Naive thymus-derived CD8-positive, alpha-beta T cell (primary cell): ENCODE data around the gene DNER. TPM values are rescaled to one million over a fixed set of nuclear protein-coding genes. Genes with fewer than 3 reads are reported as not detected.
"Not testable (repeated sequence)": the region's sequence is repeated elsewhere in the genome, so short reads cannot be mapped to it uniquely, and the experiment has no call there.

ENCODE experiments used
- ATAC-seq, 2 donors: fragments of 150-1000 bp; cut with Tn5 transposase in 1 of 2; sonication (Bioruptor Pico), chemical (Tn5 transposase) in 1 of 2; 1 replicate in 1 of 2; 2 replicates in 1 of 2; pipeline ENCODE4 v1.10.0; 2021; ENCODE audit warnings: mild to moderate bottlenecking in 2 of 2, moderate library complexity in 2 of 2
- POLR2A ChIA-PET: fragments of 350-600 bp; sonication (Branson Sonifier 250); formaldehyde crosslinking; loops from one replicate; lab custom pipeline; 2021; ENCODE audit warnings: antibody characterized with exemption; lab: Charles Lee
- DNase-seq, 10 donors: peaks; one replicate each; pipeline versions ENCODE4 v3.0.0 to v3.0.0-alpha.2; 2020 to 2022
- H3K27ac Mint-ChIP-seq, 10 donors: one replicate each; pipeline ENCODE4 v1.8.0; 2020 to 2022; ENCODE audit warnings: mild to moderate bottlenecking in 10 of 10, mixed read lengths in 10 of 10, moderate library complexity in 4 of 10, inconsistent platforms in 1 of 10
- H3K27me3 Mint-ChIP-seq, 5 donors: one replicate each; pipeline ENCODE4 v1.8.0; 2021 to 2022; ENCODE audit warnings: mixed read lengths in 5 of 5
- H3K36me3 Mint-ChIP-seq, 3 donors: one replicate each; pipeline ENCODE4 v1.8.0; 2020 to 2022; ENCODE audit warnings: mixed read lengths in 3 of 3, mild to moderate bottlenecking in 2 of 3, inconsistent platforms in 1 of 3
- H3K4me1 Mint-ChIP-seq, 4 donors: one replicate each; pipeline ENCODE4 v1.8.0; 2021 to 2022; ENCODE audit warnings: mixed read lengths in 4 of 4
- H3K4me3 Mint-ChIP-seq, 10 donors: one replicate each; pipeline ENCODE4 v1.8.0; 2020 to 2022; ENCODE audit warnings: mild to moderate bottlenecking in 10 of 10, mixed read lengths in 10 of 10, moderate library complexity in 6 of 10, inconsistent platforms in 1 of 10
- H3K9me3 Mint-ChIP-seq, 9 donors: one replicate each; pipeline ENCODE4 v1.8.0; 2020 to 2022; ENCODE audit warnings: mixed read lengths in 9 of 9, mild to moderate bottlenecking in 3 of 9, inconsistent platforms in 1 of 9, moderate library complexity in 1 of 9
- polyA plus RNA-seq, 3 donors: library from polyadenylated mRNA; unstranded; fragments of 300-500 nt; fragmentation: Illumina TruSeq; gene quantifications; one replicate each; pipeline ENCODE4 v1.2.3, GENCODE V29; 2021
- total RNA-seq, 8 experiments: library from RNA in 2 of 8; stranded (reverse) in 2 of 8; gene quantifications; one replicate each; pipeline ENCODE4 v1.2.3 and lab custom pipeline; 2021 to 2026

DNER gene
- total and polyA plus RNA-seq, 5 experiments from 2014 or later = not detected

DNA sequence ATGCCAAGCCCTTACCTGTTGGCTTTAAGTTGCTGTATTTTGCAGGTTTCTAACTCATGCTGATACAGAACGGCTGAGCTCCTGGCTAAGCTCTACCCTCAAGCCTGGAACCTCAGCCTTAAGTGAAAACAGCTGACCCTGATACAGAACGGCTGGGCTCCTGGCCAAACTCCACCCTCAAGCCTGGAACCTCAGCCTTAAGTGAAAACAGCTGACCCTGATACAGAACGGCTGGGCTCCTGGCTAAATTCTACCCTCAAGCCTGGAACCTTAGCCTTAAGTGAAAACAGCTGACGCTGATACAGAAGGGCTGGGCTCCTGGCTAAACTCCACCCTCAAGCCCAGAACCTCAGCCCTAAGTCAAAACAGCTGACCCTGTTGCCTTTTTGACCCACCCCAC, 17.6 kb upstream of the DNER start:
- H3K36me3 Mint-ChIP-seq = peaks cover under 1 to 2% (median 2%) of the 10 kb centered on the region in 3 donors
- H3K4me3 Mint-ChIP-seq = no peak overlapping the region
- H3K4me1 Mint-ChIP-seq = peaks cover 0 to 2% (median 0%) of the 10 kb centered on the region in 4 donors
- ATAC-seq (no peak), DNase-seq (no peak)
- POLR2A ChIA-PET = no interaction called here
- peaks cover 0 to 7% (median 0%) of the 10 kb centered on the region in 5 donors for H3K27me3 Mint-ChIP-seq
- peaks cover under 1 to 6% (median 2%) of the 10 kb centered on the region in 9 donors for H3K9me3 Mint-ChIP-seq
- H3K27ac Mint-ChIP-seq = no peak overlapping the region

GRCh38 chr2:229731363-229731762, 17.0 kb upstream of the DNER start:
- H3K27me3 Mint-ChIP-seq = peaks cover 0 to 9% (median 0%) of the 10 kb centered on the region in 5 donors
- POLR2A ChIA-PET = no interaction called here

DNA sequence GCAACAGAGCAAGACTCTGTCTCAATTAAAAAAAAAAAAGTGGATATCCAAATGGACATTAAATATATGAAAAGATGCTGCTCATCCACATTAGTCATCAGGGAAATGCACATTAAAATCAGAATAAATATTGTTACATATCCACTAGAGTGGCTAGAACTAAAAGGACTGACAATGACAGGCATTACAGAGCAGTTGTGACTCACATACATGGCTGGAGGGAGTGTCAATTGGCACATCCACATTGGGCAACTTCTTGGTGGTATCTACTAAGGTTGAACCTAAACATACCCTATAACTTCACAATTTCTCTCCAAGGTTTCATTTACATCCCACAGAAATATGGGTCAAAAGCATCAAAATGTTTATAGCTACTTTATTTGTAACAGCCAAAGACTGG, 14.0 kb upstream of the DNER start:
- Mint-ChIP-seq H3K9me3 (no peaks in the 10 kb centered on the region), H3K36me3 (no peaks in the 10 kb centered on the region), H3K27ac (no peak overlapping the region), H3K4me1 (no peaks in the 10 kb centered on the region), H3K4me3 (no peak overlapping the region), H3K27me3 (peaks cover 0 to 9% (median 0%) of the 10 kb centered on the region in 5 donors)
- POLR2A ChIA-PET = interaction anchor here (0.6 kb wide), 1 partner anchor 18 kb away, joined by 3 read pairs; no protein-coding TSS in a partner anchor
- DNase-seq (no peak), ATAC-seq (no peak)

More at GRCh38 chr2:229731363-229731762, 17.0 kb upstream of the DNER start:
- H3K9me3 Mint-ChIP-seq = peaks cover 0 to 4% (median 0%) of the 10 kb centered on the region in 9 donors
- no peak for DNase-seq
- no peak for ATAC-seq
- peak overlapping the region in 1 of 10 donors; percentile 12 for H3K27ac Mint-ChIP-seq
- peaks cover 0 to 2% (median 0%) of the 10 kb centered on the region in 4 donors for H3K4me1 Mint-ChIP-seq
- no peaks in the 10 kb centered on the region for H3K36me3 Mint-ChIP-seq
- no peak overlapping the region for H3K4me3 Mint-ChIP-seq

- Mint-ChIP-seq H3K36me3 (no peaks in the 10 kb centered on the region), H3K4me3 (no peak overlapping the region), H3K27ac (no peak overlapping the region), H3K27me3 (peaks cover 0 to 9% (median 3%) of the 10 kb centered on the region in 5 donors), H3K9me3 (no peaks in the 10 kb centered on the region), H3K4me1 (no peaks in the 10 kb centered on the region)
- POLR2A ChIA-PET = no interaction called here
- no peak for ATAC-seq
- DNase-seq = no peak
Measured at GRCh38 chr2:229726643-229727042, 12.3 kb upstream of the DNER start.

- POLR2A ChIA-PET = no interaction called here
- ATAC-seq = no peak
- no peak overlapping the region for H3K27ac Mint-ChIP-seq
- no peaks in the 10 kb centered on the region for H3K9me3 Mint-ChIP-seq
- H3K27me3 Mint-ChIP-seq = peaks cover 0 to 5% (median 3%) of the 10 kb centered on the region in 5 donors
- H3K4me3 Mint-ChIP-seq = no peak overlapping the region
- no peaks in the 10 kb centered on the region for H3K4me1 Mint-ChIP-seq
- no peaks in the 10 kb centered on the region for H3K36me3 Mint-ChIP-seq
- DNase-seq = no peak
Measured at GRCh38 chr2:229725716-229726574, 11.6 kb upstream of the DNER start.

- H3K4me1 Mint-ChIP-seq, H3K36me3 Mint-ChIP-seq, DNase-seq, H3K27ac Mint-ChIP-seq, H3K4me3 Mint-ChIP-seq, POLR2A ChIA-PET, H3K9me3 Mint-ChIP-seq, ATAC-seq: not testable (repeated sequence)
- peaks cover 7 to 20% (median 14%) of the 10 kb centered on the region in 5 donors for H3K27me3 Mint-ChIP-seq
Measured at GRCh38 chr2:229723192-229723591, 8.8 kb upstream of the DNER start.

GRCh38 chr2:229719926-229720647, 5.7 kb upstream of the DNER start:
- ATAC-seq = no peak
- H3K36me3 Mint-ChIP-seq = peaks cover 0 to 2% (median 0%) of the 10 kb centered on the region in 3 donors

GRCh38 chr2:229718057-229718456, 3.7 kb upstream of the DNER start:
- Mint-ChIP-seq H3K4me3 (no peak overlapping the region), H3K4me1 (peaks cover 5 to 13% (median 12%) of the 10 kb centered on the region in 4 donors), H3K27me3 (peaks cover 21 to 47% (median 41%) of the 10 kb centered on the region in 5 donors), H3K27ac (peak overlapping the region in 1 of 10 donors; percentile 21), H3K36me3 (peaks cover 0 to 2% (median 1%) of the 10 kb centered on the region in 3 donors), H3K9me3 (no peaks in the 10 kb centered on the region)
- POLR2A ChIA-PET = no interaction called here
- no peak for DNase-seq
- no peak for ATAC-seq

More at GRCh38 chr2:229719926-229720647, 5.7 kb upstream of the DNER start:
- POLR2A ChIA-PET = no interaction called here
- no peak overlapping the region for H3K4me3 Mint-ChIP-seq
- peaks cover 18 to 42% (median 33%) of the 10 kb centered on the region in 5 donors for H3K27me3 Mint-ChIP-seq
- no peak for DNase-seq
- H3K9me3 Mint-ChIP-seq = no peaks in the 10 kb centered on the region
- H3K27ac Mint-ChIP-seq = no peak overlapping the region
- H3K4me1 Mint-ChIP-seq = peaks cover 3 to 9% (median 7%) of the 10 kb centered on the region in 4 donors

- Mint-ChIP-seq H3K9me3 (peaks cover 0 to 18% (median 5%) of the 10 kb centered on the region in 9 donors), H3K27me3 (peaks cover 41 to 67% (median 61%) of the 10 kb centered on the region in 5 donors), H3K4me3 (peak overlapping the region; percentile 19 to 83 (median 60)), H3K4me1 (peaks cover 5 to 15% (median 14%) of the 10 kb centered on the region in 4 donors), H3K27ac (no peak overlapping the region), H3K36me3 (peaks cover 5 to 13% (median 8%) of the 10 kb centered on the region in 3 donors)
- DNase-seq = peak in 5 of 10 donors; percentile 12 to 38 (median 21)
- ATAC-seq = peak in 1 of 2 donors; percentile 34
- POLR2A ChIA-PET = no interaction called here
Measured at GRCh38 chr2:229715895-229716507, 1.6 kb upstream of the DNER start.

DNA sequence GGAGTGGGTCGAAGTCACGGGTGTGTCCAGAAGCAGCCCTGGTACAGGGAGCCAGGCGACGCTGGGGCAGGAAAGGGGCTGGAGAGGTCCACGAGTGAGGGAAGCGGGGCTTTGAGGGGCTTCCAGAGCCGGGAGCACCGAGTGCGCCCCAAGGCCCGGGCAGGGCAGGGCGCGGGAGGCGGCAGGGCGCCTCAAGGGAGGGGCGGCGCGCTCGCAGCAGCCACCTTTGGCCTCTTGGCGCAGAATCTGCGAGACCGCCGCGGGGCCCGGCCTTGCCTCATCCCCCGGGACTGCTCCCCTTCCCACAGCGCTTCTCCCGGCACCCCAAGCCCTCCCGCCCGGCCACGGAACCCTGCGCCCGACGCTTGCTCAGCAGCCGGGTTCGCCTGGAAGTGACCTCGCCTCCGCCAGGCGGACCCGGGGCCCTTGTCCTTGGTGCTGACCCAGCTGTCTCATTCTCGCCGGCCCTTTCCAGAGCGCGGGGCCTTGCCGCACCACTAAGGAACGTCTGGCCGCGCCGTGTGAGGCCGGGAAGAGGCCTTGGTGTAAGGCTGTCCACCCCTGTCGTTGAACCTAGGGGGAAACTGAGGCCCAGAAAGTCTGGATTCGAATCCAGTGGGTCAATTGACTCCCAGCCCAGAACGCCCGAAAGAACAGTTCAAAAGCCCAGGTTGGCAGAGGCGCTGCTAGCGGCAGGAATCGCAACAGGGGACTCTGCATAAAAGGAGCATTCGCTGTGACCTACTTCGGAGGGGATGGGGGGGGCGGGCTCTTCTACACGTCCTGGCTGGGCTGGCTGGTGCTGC, 584 bp upstream of the DNER start:
- POLR2A ChIA-PET = no interaction called here
- peak in 6 of 10 donors; percentile 5 to 19 (median 14) for DNase-seq
- H3K4me3 Mint-ChIP-seq = peak overlapping the region; percentile 30 to 83 (median 63)

DNA sequence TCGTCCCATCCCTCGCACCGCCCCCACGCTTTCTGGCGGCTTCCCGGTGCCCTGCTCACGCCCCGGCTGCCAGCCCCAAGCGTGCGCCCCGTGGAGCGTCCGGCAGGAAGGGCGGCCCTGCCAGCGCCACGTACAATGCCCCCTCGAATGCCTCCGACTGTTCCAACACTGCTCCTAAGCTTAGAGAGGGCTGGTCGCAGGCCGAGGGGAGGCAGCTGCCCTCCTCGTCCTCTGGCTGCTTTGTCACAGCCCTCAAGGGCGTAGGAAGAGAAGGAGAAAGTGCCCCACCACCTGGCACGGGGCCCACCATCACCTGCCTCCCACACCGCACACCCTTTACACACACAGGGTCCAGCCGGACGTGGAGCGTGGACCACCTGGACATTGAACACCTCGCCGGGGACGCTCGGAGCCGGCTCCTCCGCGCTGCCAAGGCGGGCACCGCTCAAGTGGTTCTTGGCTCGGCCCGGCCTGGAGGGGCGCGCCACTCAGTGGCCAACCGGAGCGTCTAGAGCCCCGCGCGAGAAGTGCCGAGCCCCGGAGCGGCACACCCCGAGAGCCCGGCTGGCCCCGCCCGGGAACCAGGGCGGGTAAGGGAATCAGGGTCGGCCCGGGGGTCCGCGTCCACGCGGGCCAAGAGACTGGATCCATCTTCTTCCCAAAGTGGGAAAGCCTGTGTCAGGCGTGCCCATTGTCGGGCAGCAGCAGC, 830 bp downstream of the DNER start:
- Mint-ChIP-seq H3K36me3 (peaks cover 6 to 13% (median 8%) of the 10 kb centered on the region in 3 donors), H3K27me3 (peaks cover 43 to 69% (median 64%) of the 10 kb centered on the region in 5 donors), H3K4me3 (peak overlapping the region in 9 of 10 donors; percentile 47 to 72 (median 59)), H3K27ac (no peak overlapping the region), H3K4me1 (peaks cover 5 to 15% (median 14%) of the 10 kb centered on the region in 4 donors), H3K9me3 (peaks cover 0 to 23% (median 5%) of the 10 kb centered on the region in 9 donors)
- DNase-seq (no peak), ATAC-seq (peak; percentile 20 to 24)
- POLR2A ChIA-PET = no interaction called here

More for the DNA sequence above, 584 bp upstream of the DNER start:
- ATAC-seq = peak; percentile 51 to 52
- Mint-ChIP-seq H3K9me3 (peaks cover 0 to 23% (median 5%) of the 10 kb centered on the region in 9 donors), H3K36me3 (peaks cover 6 to 13% (median 8%) of the 10 kb centered on the region in 3 donors), H3K4me1 (peaks cover 5 to 15% (median 14%) of the 10 kb centered on the region in 4 donors), H3K27ac (no peak overlapping the region), H3K27me3 (peaks cover 48 to 78% (median 67%) of the 10 kb centered on the region in 5 donors)
